Measurements from ENCODE around the gene CDYL2. TPM values are rescaled to one million over a fixed set of nuclear protein-coding genes. Genes with fewer than 3 reads are reported as not detected.

The CDYL2 gene
- total and polyA plus RNA-seq, 2 donors (not counting 3 experiments of a cell fraction or from before 2014, with no cell fraction given), result 7.1 to 71.3 TPM

DNA sequence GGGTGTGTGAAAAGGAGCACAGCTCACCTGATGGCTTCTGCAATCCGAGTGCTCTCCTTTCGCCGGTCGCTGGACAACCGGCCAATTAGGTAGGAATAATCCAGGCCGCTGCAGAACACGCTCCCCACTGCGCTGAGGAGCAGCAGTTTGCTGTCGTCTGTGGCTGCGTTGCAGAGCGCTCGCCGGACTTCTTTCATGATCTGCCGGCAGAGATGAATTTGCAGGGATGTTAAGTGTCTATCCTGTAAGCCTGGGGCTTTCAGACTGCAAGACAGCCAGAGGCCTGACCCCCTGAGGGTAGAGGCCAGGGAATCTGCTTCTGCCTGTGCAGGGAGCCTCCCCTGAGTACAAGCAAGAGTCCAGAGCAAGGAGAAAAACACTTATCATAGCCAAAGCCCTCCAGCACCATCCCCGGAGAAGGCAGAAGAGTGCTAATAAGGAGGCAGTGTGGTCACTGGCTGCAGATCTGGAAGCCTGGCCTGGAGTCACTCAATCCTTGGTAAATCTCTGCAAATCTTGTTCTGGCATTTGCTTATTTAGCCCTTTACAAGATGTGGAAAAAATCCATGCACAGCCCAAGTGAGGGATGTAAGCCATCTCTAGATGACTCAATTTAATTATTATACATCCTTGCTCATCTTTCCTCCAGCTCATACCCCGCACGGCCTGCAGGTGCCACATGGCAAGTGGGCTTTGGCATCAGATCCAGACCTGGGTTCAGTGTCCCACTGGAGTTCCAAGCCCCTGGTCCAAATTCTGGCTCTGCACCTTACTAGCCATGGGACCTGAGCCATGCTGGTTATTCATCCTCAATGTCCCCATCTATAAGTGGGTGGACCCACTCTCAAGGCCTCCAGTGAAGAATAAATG is 183.4 kb downstream of the CDYL2 start:
- Histone ChIP-seq H3K79me2 (ENCODE audit: control insufficient read depth, insufficient read depth, low read length) (peaks cover 13% of the 10 kb centered on the region), H3K9me3 (replicated peaks; ENCODE audit: control insufficient read depth, insufficient read depth, low read length) (no peaks in the 10 kb centered on the region), H3K4me2 (ENCODE audit: insufficient read depth, low read length) (no peak overlapping the region), H3K4me1 (ENCODE audit: control insufficient read depth, extremely low read depth, insufficient read depth, low read length) (peaks cover 12% of the 10 kb centered on the region), H3K36me3 (ENCODE audit: control insufficient read depth in 2 of 2, extremely low read depth in 1 of 2, insufficient read depth in 2 of 2, low read length in 2 of 2) (peaks cover 4 to 10% of the 10 kb centered on the region in 2 experiments), H4K20me1 (replicated peaks; ENCODE audit: control insufficient read depth, extremely low read depth, insufficient read depth, low read length) (no peaks in the 10 kb centered on the region), H3K4me3 (replicated peaks in 1 of 3; ENCODE audit: insufficient read depth in 1 of 3, low read depth in 1 of 3, low read length in 3 of 3) (no peak overlapping the region), H3K9ac (replicated peaks; ENCODE audit: extremely low read depth, insufficient read depth, low read length) (no peak overlapping the region), H3K9me1 (replicated peaks; ENCODE audit: control insufficient read depth, extremely low read depth, insufficient read depth, low read length) (no peaks in the 10 kb centered on the region), H3K27ac (ENCODE audit: insufficient read depth, low read depth, low read length) (no peak overlapping the region), H3K27me3 (ENCODE audit: control insufficient read depth in 2 of 2, insufficient read depth in 2 of 2, low read length in 2 of 2) (no peaks in the 10 kb centered on the region), H2AFZ (ENCODE audit: low read depth, low read length) (no peak overlapping the region)
- DNase-seq (ENCODE audit: low read depth, low spot score) (no peak), FAIRE-seq (no peak)
- intact Hi-C loops (cut with micrococcal nuclease), result loop anchor here (10.0 kb wide), 1 partner anchor 184 kb away; the partner anchor contains the start of gene CDYL2
- ChIA-PET CTCF (no interaction called here), POLR2A (no interaction called here)
- no TSS peak for BruUV-seq (replicated peaks)
- TF ChIP-seq, protein P1, sequence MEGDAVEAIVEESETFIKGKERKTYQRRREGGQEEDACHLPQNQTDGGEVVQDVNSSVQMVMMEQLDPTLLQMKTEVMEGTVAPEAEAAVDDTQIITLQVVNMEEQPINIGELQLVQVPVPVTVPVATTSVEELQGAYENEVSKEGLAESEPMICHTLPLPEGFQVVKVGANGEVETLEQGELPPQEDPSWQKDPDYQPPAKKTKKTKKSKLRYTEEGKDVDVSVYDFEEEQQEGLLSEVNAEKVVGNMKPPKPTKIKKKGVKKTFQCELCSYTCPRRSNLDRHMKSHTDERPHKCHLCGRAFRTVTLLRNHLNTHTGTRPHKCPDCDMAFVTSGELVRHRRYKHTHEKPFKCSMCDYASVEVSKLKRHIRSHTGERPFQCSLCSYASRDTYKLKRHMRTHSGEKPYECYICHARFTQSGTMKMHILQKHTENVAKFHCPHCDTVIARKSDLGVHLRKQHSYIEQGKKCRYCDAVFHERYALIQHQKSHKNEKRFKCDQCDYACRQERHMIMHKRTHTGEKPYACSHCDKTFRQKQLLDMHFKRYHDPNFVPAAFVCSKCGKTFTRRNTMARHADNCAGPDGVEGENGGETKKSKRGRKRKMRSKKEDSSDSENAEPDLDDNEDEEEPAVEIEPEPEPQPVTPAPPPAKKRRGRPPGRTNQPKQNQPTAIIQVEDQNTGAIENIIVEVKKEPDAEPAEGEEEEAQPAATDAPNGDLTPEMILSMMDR (IDR thresholded peaks at IDR 0.05; ENCODE audit: extremely low read depth in 1 of 2, insufficient read depth in 1 of 2, low read depth in 1 of 2, low read length in 2 of 2), result no peak
- TF ChIP-seq FOS (IDR thresholded peaks at IDR 0.05; ENCODE audit: borderline replicate concordance, insufficient read depth, low read length) (no peak), JUN (IDR thresholded peaks at IDR 0.05; ENCODE audit: borderline replicate concordance, insufficient read depth, insufficient read length, low read depth) (no peak)
- dilution Hi-C loops (cut with MboI; ENCODE audit: extremely low pct_ligation_motif_present, low sequenced_read_pairs), result no loop called here

DNA sequence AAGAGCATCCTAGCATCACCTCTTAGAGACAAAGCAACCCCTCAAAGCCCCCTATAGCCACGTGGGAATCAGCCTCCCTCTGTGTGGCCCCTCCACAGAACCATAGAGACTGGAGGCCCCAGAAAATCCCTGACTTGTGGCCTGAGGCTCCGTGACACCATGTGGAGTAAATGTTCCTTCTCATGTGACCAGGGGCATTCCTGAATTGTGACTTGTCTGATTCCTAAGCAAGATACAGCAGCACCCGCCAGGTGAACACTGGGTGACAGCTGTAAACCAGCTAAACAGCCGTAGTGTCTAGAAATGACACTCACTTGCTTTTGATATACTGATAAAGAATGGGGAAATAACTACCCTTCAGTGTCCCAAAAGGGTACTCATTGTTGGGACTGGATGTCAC is 184.6 kb downstream of the CDYL2 start:
- CTCF ChIA-PET, result no interaction called here
- TF ChIP-seq, protein P1 (IDR thresholded peaks at IDR 0.05; ENCODE audit: extremely low read depth in 1 of 2, insufficient read depth in 1 of 2, low read depth in 1 of 2, low read length in 2 of 2), result no peak
- TF ChIP-seq EZH2 (IDR thresholded peaks at IDR 0.05; ENCODE audit: borderline replicate concordance, low read depth, low read length, severe bottlenecking) (no peak), POLR2AphosphoS5 (IDR thresholded peaks at IDR 0.05; ENCODE audit: insufficient read depth, low read depth, low read length) (no peak), JUN (IDR thresholded peaks at IDR 0.05; ENCODE audit: borderline replicate concordance, insufficient read depth, insufficient read length, low read depth) (no peak), MYC (IDR thresholded peaks at IDR 0.05; ENCODE audit: low read depth, low read length) (no peak), FOS (IDR thresholded peaks at IDR 0.05; ENCODE audit: borderline replicate concordance, insufficient read depth, low read length) (no peak), GATA2 (IDR thresholded peaks at IDR 0.05; ENCODE audit: insufficient read depth, insufficient read length, low read depth, low read length) (no peak), POLR2A (IDR thresholded peaks at IDR 0.05; ENCODE audit: low read depth, low read length) (no peak)
- TF ChIP-seq, protein P2, sequence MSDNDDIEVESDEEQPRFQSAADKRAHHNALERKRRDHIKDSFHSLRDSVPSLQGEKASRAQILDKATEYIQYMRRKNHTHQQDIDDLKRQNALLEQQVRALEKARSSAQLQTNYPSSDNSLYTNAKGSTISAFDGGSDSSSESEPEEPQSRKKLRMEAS (IDR thresholded peaks at IDR 0.05; ENCODE audit: insufficient read depth, insufficient read length), result no peak
- FAIRE-seq, result no peak
- no peaks in the 10 kb centered on the region for H3K27me3 ChIP-seq (ENCODE audit: control insufficient read depth in 2 of 2, insufficient read depth in 2 of 2, low read length in 2 of 2)
- POLR2A ChIA-PET, result no interaction called here
- DNase-seq (ENCODE audit: low read depth, low spot score), result no peak
- H4K20me1 ChIP-seq (replicated peaks; ENCODE audit: control insufficient read depth, extremely low read depth, insufficient read depth, low read length), result no peaks in the 10 kb centered on the region
- H3K4me2 ChIP-seq (ENCODE audit: insufficient read depth, low read length), result no peak overlapping the region
- H3K4me3 ChIP-seq (replicated peaks in 1 of 3; ENCODE audit: insufficient read depth in 1 of 3, low read depth in 1 of 3, low read length in 3 of 3), result no peak overlapping the region
- peaks cover 4 to 10% of the 10 kb centered on the region in 2 experiments for H3K36me3 ChIP-seq (ENCODE audit: control insufficient read depth in 2 of 2, extremely low read depth in 1 of 2, insufficient read depth in 2 of 2, low read length in 2 of 2)
- H3K27ac ChIP-seq (ENCODE audit: insufficient read depth, low read depth, low read length), result no peak overlapping the region
- H3K9me3 ChIP-seq (replicated peaks; ENCODE audit: control insufficient read depth, insufficient read depth, low read length), result no peaks in the 10 kb centered on the region
- H3K9me1 ChIP-seq (replicated peaks; ENCODE audit: control insufficient read depth, extremely low read depth, insufficient read depth, low read length), result no peaks in the 10 kb centered on the region
- intact Hi-C loops (cut with micrococcal nuclease), result loop anchor here (10.0 kb wide), 1 partner anchor 185 kb away; the partner anchor contains the start of gene CDYL2
- peaks cover 17% of the 10 kb centered on the region for H3K4me1 ChIP-seq (ENCODE audit: control insufficient read depth, extremely low read depth, insufficient read depth, low read length)
- no peak overlapping the region for H3K9ac ChIP-seq (replicated peaks; ENCODE audit: extremely low read depth, insufficient read depth, low read length)
- BruUV-seq (replicated peaks), result no TSS peak
- no peak overlapping the region for H2AFZ ChIP-seq (ENCODE audit: low read depth, low read length)
- dilution Hi-C loops (cut with MboI; ENCODE audit: extremely low pct_ligation_motif_present, low sequenced_read_pairs), result no loop called here
- peaks cover 9% of the 10 kb centered on the region for H3K79me2 ChIP-seq (ENCODE audit: control insufficient read depth, insufficient read depth, low read length)
